ENCODE data around the gene TDRD7. TPM values are rescaled to one million over a fixed set of nuclear protein-coding genes. Genes with fewer than 3 reads are reported as not detected.

The TDRD7 gene
- total and polyA plus RNA-seq, 9 of the 15 experiments (the other 6 are each of a cell fraction or from before 2014, with no cell fraction given), result 2.2 to 7.7 (median 5.2) TPM

DNA sequence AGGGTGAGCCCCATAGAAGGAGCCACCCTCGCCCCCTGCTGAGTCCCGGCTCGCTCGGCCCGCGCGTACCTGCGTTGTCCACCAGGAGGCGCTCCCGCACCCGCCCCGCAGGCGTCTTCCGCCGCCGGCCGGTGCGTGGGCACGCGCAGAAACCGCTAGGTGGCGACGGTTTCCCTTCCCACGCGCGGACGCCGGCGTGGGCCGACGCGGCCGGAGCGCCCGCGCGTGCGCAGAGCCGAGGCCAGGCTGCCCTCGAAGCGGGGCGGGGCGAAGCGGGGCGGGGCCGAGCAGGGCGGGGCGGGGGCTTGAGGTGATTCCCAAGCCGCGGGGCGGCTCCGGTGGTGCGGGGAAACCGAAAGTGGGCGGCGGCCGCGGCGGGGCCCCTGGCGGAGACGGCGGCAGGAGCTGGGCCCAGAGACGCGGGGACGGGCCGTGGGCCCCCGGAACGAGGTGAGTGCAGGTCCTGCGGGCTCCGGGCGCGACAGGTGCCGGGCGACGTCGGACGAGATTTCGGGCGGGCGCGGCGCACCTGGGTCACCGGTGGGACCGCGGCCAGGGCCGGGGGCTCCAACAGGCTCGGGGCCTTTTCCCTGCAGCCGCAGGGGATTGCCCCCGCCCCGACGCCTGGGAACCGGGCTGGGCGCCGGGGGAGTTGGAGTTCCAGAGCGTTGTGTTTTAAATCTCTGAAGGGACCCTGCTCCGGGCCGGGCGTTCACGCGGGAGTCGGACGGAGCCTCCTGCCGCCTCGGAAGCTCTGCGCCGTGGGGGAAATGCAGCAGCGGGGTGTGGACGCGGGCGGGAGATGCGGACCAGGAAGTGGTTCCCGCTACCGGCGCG is at the start of gene TDRD7 (continued):
- peak; percentile 96 for TF ChIP-seq CXXC5 (CRISPR knock-in tag; IDR thresholded peaks at IDR 0.05)
- TF ChIP-seq HLTF (IDR thresholded peaks at IDR 0.05), result no peak
- TF ChIP-seq NR3C1 (CRISPR knock-in tag; IDR thresholded peaks at IDR 0.05), result no peak
- TF ChIP-seq STAT5B (CRISPR knock-in tag; IDR thresholded peaks at IDR 0.05), result no peak
- TF ChIP-seq CBX8 (IDR thresholded peaks at IDR 0.05; ENCODE audit: borderline replicate concordance, extremely low read depth, low read depth, low read length, poor library complexity, severe bottlenecking), result no peak
- peak; percentile 68 for TF ChIP-seq ETS1 (conservative IDR thresholded peaks at IDR 0.05; ENCODE audit: control insufficient read depth, low read depth, low read length)
- TF ChIP-seq THRAP3 (IDR thresholded peaks at IDR 0.05; ENCODE audit: borderline replicate concordance), result no peak
- no peak for TF ChIP-seq DACH1 (IDR thresholded peaks at IDR 0.05; ENCODE audit: partially characterized antibody)
- no peak for TF ChIP-seq PCBP1 (IDR thresholded peaks at IDR 0.05; ENCODE audit: low read depth, low read length, poor library complexity, severe bottlenecking)
- no peak for TF ChIP-seq FOXA1 (IDR thresholded peaks at IDR 0.05; ENCODE audit: borderline replicate concordance)
- TF ChIP-seq CTCF (IDR thresholded peaks at IDR 0.05 in 2 of 3, conservative IDR thresholded peaks at IDR 0.05 in 1 of 3; ENCODE audit: insufficient read depth in 2 of 3, low read depth in 1 of 3, low read length in 3 of 3), result peak; percentile 97 to 99 (median 99)
- no peak for TF ChIP-seq NR2F6 (CRISPR knock-in tag; IDR thresholded peaks at IDR 0.05)
- TF ChIP-seq, protein P1, sequence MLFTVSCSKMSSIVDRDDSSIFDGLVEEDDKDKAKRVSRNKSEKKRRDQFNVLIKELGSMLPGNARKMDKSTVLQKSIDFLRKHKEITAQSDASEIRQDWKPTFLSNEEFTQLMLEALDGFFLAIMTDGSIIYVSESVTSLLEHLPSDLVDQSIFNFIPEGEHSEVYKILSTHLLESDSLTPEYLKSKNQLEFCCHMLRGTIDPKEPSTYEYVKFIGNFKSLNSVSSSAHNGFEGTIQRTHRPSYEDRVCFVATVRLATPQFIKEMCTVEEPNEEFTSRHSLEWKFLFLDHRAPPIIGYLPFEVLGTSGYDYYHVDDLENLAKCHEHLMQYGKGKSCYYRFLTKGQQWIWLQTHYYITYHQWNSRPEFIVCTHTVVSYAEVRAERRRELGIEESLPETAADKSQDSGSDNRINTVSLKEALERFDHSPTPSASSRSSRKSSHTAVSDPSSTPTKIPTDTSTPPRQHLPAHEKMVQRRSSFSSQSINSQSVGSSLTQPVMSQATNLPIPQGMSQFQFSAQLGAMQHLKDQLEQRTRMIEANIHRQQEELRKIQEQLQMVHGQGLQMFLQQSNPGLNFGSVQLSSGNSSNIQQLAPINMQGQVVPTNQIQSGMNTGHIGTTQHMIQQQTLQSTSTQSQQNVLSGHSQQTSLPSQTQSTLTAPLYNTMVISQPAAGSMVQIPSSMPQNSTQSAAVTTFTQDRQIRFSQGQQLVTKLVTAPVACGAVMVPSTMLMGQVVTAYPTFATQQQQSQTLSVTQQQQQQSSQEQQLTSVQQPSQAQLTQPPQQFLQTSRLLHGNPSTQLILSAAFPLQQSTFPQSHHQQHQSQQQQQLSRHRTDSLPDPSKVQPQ (CRISPR knock-in tag; IDR thresholded peaks at IDR 0.05; ENCODE audit: borderline replicate concordance), result no peak
- TF ChIP-seq EP300 (IDR thresholded peaks at IDR 0.05; ENCODE audit: low read length), result peak; percentile 60; the same call in 1 of the 2 replicates
- TF ChIP-seq NR2C1 (IDR thresholded peaks at IDR 0.05), result no peak
- no peak for TF ChIP-seq NR2C1 (tag; IDR thresholded peaks at IDR 0.05)
- TF ChIP-seq PTBP1 (IDR thresholded peaks at IDR 0.05; ENCODE audit: low read depth, low read length), result peak; percentile 55; the same call in 1 of the 2 replicates
- TF ChIP-seq NCOA2 (IDR thresholded peaks at IDR 0.05; ENCODE audit: partially characterized antibody in 2 of 2), result no peak
- TF ChIP-seq ZNF785 (CRISPR knock-in tag; IDR thresholded peaks at IDR 0.05), result no peak
- no peak for TF ChIP-seq JUNB (CRISPR knock-in tag; conservative IDR thresholded peaks at IDR 0.05)
- no peak for TF ChIP-seq HIVEP1 (CRISPR knock-in tag; IDR thresholded peaks at IDR 0.05)
- no peak for TF ChIP-seq ZBED1 (IDR thresholded peaks at IDR 0.05)
- no peak for TF ChIP-seq NELFE (IDR thresholded peaks at IDR 0.05; ENCODE audit: insufficient read depth, insufficient read length)
- TF ChIP-seq EGR1 (conservative IDR thresholded peaks at IDR 0.05), result peak; percentile 74

Data from K562 (cell line).